ENCODE results near the gene JMJD4. TPM values are rescaled to one million over a fixed set of nuclear protein-coding genes. Genes with fewer than 3 reads are reported as not detected.

JMJD4 gene
- total RNA-seq, 1 donor from 2014 or later, result 13.5 TPM

GRCh38 chr1:227738820-227739219, 3.7 kb upstream of the JMJD4 start:
- no peak for TF ChIP-seq CTCF (conservative IDR thresholded peaks at IDR 0.05; ENCODE audit: low read depth, low read length)
- no peak for DNase-seq (ENCODE audit: low read depth)
- H3K4me3 ChIP-seq (ENCODE audit: low read depth, low read length), result no peak overlapping the region

GRCh38 chr1:227736814-227737432, 1.8 kb upstream of the JMJD4 start:
- no peak for TF ChIP-seq CTCF (conservative IDR thresholded peaks at IDR 0.05; ENCODE audit: low read depth, low read length)
- H3K4me3 ChIP-seq (ENCODE audit: low read depth, low read length), result no peak overlapping the region
- no peak for DNase-seq (ENCODE audit: low read depth)

- no peak for DNase-seq (ENCODE audit: low read depth)
- peak overlapping the region; percentile 94 for H3K4me3 ChIP-seq (ENCODE audit: low read depth, low read length)
- TF ChIP-seq CTCF (conservative IDR thresholded peaks at IDR 0.05; ENCODE audit: low read depth, low read length), result no peak
Measured at GRCh38 chr1:227735539-227736285, 610 bp upstream of the JMJD4 start.

GRCh38 chr1:227734546-227734855, 601 bp downstream of the JMJD4 start:
- DNase-seq (ENCODE audit: low read depth), result no peak
- TF ChIP-seq CTCF (conservative IDR thresholded peaks at IDR 0.05; ENCODE audit: low read depth, low read length), result no peak
- peak overlapping the region; percentile 94 for H3K4me3 ChIP-seq (ENCODE audit: low read depth, low read length)

- no peak for DNase-seq (ENCODE audit: low read depth)
- no peak for TF ChIP-seq CTCF (conservative IDR thresholded peaks at IDR 0.05; ENCODE audit: low read depth, low read length)
Measured at GRCh38 chr1:227733751-227734545, 1.2 kb downstream of the JMJD4 start.

GRCh38 chr1:227733309-227733705, 1.8 kb downstream of the JMJD4 start:
- TF ChIP-seq CTCF (conservative IDR thresholded peaks at IDR 0.05; ENCODE audit: low read depth, low read length), result no peak
- no peak overlapping the region for H3K4me3 ChIP-seq (ENCODE audit: low read depth, low read length)

More at GRCh38 chr1:227733751-227734545, 1.2 kb downstream of the JMJD4 start:
- H3K4me3 ChIP-seq (ENCODE audit: low read depth, low read length), result peak overlapping the region; percentile 94

More at GRCh38 chr1:227733309-227733705, 1.8 kb downstream of the JMJD4 start:
- no peak for DNase-seq (ENCODE audit: low read depth)

Measured in epithelial cell of proximal tubule (primary cell).